Cardiac muscle cell (in vitro differentiated cells and primary cell): ENCODE results near the gene OR9K2. TPM values are rescaled to one million over a fixed set of nuclear protein-coding genes. Genes with fewer than 3 reads are reported as not detected.

Experiments
- DNase-seq, 2 donors: peaks; one replicate each; pipeline versions ENCODE4 v3.0.0 to v3.0.0-alpha.2; 2010 to 2017; ENCODE audit warnings: low read depth in 1 of 2, low spot score in 1 of 2
- H3K27ac ChIP-seq: fragments of 200-600 bp; sonication (generic); 2 replicates; pipeline ENCODE4 v1.5.1; 2016
- H3K27me3 ChIP-seq: fragments of 200-600 bp; sonication (generic); 2 replicates; pipeline ENCODE4 v1.6.0; 2016; ENCODE audit warnings: control low read depth
- H3K36me3 ChIP-seq: fragments of 200-600 bp; sonication (generic); 2 replicates; pipeline ENCODE4 v1.5.1; 2016; ENCODE audit warnings: control low read depth
- H3K4me1 ChIP-seq: fragments of 200-600 bp; sonication (generic); 2 replicates; pipeline ENCODE4 v1.8.1; 2017; ENCODE audit warnings: low read depth, mild to moderate bottlenecking, mixed run types
- H3K4me3 ChIP-seq: fragments of 200-600 bp; sonication (generic); 2 replicates; pipeline ENCODE4 v1.5.1; 2016; ENCODE audit warnings: mild to moderate bottlenecking
- H3K9me3 ChIP-seq: fragments of 200-600 bp; sonication (generic); 2 replicates; pipeline ENCODE4 v1.5.1; 2017; ENCODE audit warnings: low read depth, mild to moderate bottlenecking, control low read depth
- polyA plus RNA-seq: library from polyadenylated mRNA; unstranded; fragments of >200 nt; fragmentation: Nextera tagmentation; extraction: Ambion mirVana; gene quantifications from 2 replicates; pipeline ENCODE4 v1.2.1, GENCODE V29; 2016
- total RNA-seq: library from RNA; depleted of rRNA; stranded (reverse); fragments of >200 nt; gene quantifications from 2 replicates; pipeline ENCODE4 v1.2.3, GENCODE V29; 2016
- TF ChIP-seq, protein P1 (sequence below): IDR thresholded peaks from 2 replicates; pipeline ENCODE4 v1.5.1; 2012; ENCODE audit warnings: low read depth, mild to moderate bottlenecking, low read length

Gene OR9K2, protein sequence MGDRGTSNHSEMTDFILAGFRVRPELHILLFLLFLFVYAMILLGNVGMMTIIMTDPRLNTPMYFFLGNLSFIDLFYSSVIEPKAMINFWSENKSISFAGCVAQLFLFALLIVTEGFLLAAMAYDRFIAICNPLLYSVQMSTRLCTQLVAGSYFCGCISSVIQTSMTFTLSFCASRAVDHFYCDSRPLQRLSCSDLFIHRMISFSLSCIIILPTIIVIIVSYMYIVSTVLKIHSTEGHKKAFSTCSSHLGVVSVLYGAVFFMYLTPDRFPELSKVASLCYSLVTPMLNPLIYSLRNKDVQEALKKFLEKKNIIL
- total RNA-seq (not detected in 2 replicates), polyA plus RNA-seq (not detected in 2 replicates)

DNA sequence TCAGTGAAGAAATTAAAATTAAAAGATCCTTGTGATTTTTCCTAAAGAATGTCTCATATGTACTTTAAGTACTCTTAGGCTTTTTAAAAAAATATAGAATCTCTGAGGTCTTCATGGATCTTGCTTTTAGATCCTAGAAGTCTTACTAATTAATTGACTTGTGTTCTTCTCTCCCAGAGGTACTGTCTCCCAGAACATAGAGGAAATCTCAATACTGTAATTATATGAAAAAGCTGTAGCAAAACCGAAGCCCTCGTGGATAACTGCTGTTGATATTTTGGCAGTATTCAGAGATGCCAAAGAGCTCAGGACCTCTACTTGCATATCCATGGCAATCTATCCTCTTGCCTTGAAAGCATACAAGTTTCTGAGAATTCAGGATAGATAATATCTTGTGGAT is at the start of gene OR9K2:
Gene OR9K2, plus strand, starts transcription at position 301 of the 400 bp plus-strand sequence. CDS start 3,429 bp downstream, outside the sequence.
- H3K27ac ChIP-seq = no peak within 1 kb of the TSS

DNA sequence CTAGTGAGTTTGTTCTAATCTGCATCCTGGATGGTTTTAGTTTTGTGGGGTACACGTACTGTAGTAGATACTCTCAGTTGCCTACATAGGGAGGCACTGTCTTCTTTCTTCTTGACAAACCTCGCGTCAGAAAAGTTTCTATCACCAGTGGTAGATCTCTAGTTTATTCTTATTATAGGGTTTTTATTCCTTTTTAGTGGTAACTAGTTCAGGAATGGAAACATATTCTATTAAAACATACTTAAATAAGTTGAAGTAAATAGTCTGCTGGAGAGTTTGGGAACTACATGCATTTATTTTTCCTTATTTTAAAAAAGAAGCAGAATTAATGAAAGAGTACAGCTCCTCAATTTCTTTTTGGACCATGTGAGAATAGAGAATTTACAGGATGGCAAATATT is 33.6 kb upstream of the OR9K2 start:
- no peak for DNase-seq
- H3K4me1 ChIP-seq = no peaks in the 10 kb centered on the region
- no peaks in the 10 kb centered on the region for H3K36me3 ChIP-seq
- H3K27me3 ChIP-seq = no peaks in the 10 kb centered on the region
- no peak overlapping the region for H3K27ac ChIP-seq
- H3K9me3 ChIP-seq = no peaks in the 10 kb centered on the region
- H3K4me3 ChIP-seq = no peak overlapping the region
- TF ChIP-seq, protein P1, sequence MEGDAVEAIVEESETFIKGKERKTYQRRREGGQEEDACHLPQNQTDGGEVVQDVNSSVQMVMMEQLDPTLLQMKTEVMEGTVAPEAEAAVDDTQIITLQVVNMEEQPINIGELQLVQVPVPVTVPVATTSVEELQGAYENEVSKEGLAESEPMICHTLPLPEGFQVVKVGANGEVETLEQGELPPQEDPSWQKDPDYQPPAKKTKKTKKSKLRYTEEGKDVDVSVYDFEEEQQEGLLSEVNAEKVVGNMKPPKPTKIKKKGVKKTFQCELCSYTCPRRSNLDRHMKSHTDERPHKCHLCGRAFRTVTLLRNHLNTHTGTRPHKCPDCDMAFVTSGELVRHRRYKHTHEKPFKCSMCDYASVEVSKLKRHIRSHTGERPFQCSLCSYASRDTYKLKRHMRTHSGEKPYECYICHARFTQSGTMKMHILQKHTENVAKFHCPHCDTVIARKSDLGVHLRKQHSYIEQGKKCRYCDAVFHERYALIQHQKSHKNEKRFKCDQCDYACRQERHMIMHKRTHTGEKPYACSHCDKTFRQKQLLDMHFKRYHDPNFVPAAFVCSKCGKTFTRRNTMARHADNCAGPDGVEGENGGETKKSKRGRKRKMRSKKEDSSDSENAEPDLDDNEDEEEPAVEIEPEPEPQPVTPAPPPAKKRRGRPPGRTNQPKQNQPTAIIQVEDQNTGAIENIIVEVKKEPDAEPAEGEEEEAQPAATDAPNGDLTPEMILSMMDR = no peak

More for the DNA sequence above, at the start of gene OR9K2:
- Histone ChIP-seq H3K9me3 (no peaks in the 10 kb centered on the region), H3K4me1 (no peaks in the 10 kb centered on the region), H3K27me3 (no peaks in the 10 kb centered on the region), H3K36me3 (no peaks in the 10 kb centered on the region), H3K4me3 (no peak within 1 kb of the TSS)
- no peak for DNase-seq
- TF ChIP-seq, protein P1 = no peak

DNA sequence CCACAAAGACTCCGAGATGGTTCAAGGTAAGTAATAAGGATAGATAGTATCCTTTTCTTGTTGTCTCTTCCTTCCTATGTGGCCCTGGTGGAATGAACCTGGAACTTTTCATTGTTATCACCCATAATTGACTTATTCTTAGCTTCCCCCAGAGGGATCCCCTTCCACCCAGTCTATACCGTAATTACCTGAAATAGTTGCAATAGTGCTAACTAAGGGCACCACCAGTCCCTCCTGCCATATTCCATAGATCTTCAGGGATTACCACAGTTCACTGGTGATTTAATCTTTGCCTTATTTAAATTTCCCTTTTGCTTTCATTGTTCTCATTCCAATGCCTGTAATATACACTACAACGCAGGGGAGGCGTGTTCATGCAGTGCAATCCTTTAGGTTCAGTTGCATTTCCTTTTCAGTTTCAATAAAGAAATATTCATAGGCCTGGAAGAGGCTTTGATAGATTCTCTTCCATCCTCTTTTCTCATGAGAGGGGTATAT is 13.8 kb upstream of the OR9K2 start:
- H3K9me3 ChIP-seq = no peaks in the 10 kb centered on the region
- no peak overlapping the region for H3K4me3 ChIP-seq
- no peak overlapping the region for H3K27ac ChIP-seq
- no peak for DNase-seq
- TF ChIP-seq, protein P1 = no peak
- H3K4me1 ChIP-seq = peaks cover 7% of the 10 kb centered on the region
- no peaks in the 10 kb centered on the region for H3K36me3 ChIP-seq
- H3K27me3 ChIP-seq = no peaks in the 10 kb centered on the region

DNA sequence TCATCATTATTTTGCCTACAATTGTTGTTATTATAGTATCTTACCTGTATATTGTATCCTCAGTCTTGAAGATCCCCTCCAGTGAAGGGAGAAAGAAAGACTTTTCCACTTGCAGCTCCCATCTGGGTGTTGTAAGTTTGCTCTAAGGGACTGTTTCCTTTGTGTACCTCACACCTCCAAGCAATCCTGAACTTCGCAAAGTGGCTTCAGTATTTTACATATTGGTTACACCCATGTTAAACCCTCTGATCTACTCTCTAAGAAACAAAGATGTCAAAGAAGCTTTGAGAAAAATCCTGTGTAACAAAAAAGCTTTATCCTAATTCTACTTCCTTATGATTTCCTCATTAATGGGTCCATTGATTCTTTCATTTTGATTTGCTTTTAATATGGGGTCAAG is 10.1 kb upstream of the OR9K2 start:
- Histone ChIP-seq H3K36me3 (no peaks in the 10 kb centered on the region), H3K9me3 (no peaks in the 10 kb centered on the region), H3K27me3 (no peaks in the 10 kb centered on the region), H3K4me3 (no peak overlapping the region), H3K4me1 (peaks cover 7% of the 10 kb centered on the region), H3K27ac (no peak overlapping the region)
- DNase-seq = no peak
- TF ChIP-seq, protein P1 = no peak

GRCh38 chr12:55132816-55133215 is 6.6 kb downstream of the OR9K2 start:
- Histone ChIP-seq H3K4me3 (no peak overlapping the region), H3K27me3 (no peaks in the 10 kb centered on the region), H3K9me3 (no peaks in the 10 kb centered on the region), H3K4me1 (no peaks in the 10 kb centered on the region), H3K36me3 (no peaks in the 10 kb centered on the region), H3K27ac (no peak overlapping the region)
- TF ChIP-seq, protein P1 = no peak
- no peak for DNase-seq
